Measurements from ENCODE around the gene PPP4R4. TPM values are rescaled to one million over a fixed set of nuclear protein-coding genes. Genes with fewer than 3 reads are reported as not detected.
"Not testable (repeated sequence)": the region's sequence is repeated elsewhere in the genome, so short reads cannot be mapped to it uniquely, and the experiment has no call there.

Gene PPP4R4
- total RNA-seq, 1 experiment from 2014 or later: 0.88 TPM

GRCh38 chr14:94213741-94214140, 39.6 kb downstream of the PPP4R4 start:
- TF ChIP-seq CTCF (conservative IDR thresholded peaks at IDR 0.05; ENCODE audit: low read depth, low read length) (no peak), EZH2 (IDR thresholded peaks at IDR 0.05; ENCODE audit: borderline replicate concordance, low read depth, low read length, poor library complexity, severe bottlenecking) (no peak)
- Histone ChIP-seq H3K27ac (ENCODE audit: low read depth, low read length, poor library complexity, severe bottlenecking) (no peak overlapping the region), H3K36me3 (ENCODE audit: insufficient read depth, low read length, poor library complexity, severe bottlenecking) (no peaks in the 10 kb centered on the region), H3K4me1 (ENCODE audit: insufficient read depth, low read length, poor library complexity, severe bottlenecking) (no peaks in the 10 kb centered on the region), H3K9me3 (ENCODE audit: low read depth, low read length, poor library complexity, severe bottlenecking) (no peaks in the 10 kb centered on the region), H3K4me3 (ENCODE audit: low read depth, low read length, poor library complexity, severe bottlenecking) (no peak overlapping the region), H3K27me3 (replicated peaks; ENCODE audit: insufficient read depth, low read depth, low read length, poor library complexity) (no peaks in the 10 kb centered on the region)
- intact Hi-C loops (cut with micrococcal nuclease; ENCODE audit: unreplicated experiment): no loop called here
- CTCF ChIA-PET: no interaction called here
- POLR2A ChIA-PET (ENCODE audit: low non-redundant PET): no interaction called here
- BruUV-seq (replicated peaks): no TSS peak
- DNase-seq (ENCODE audit: low spot score): no peak

- no peaks in the 10 kb centered on the region for H3K27me3 ChIP-seq (replicated peaks; ENCODE audit: insufficient read depth, low read depth, low read length, poor library complexity)
- TF ChIP-seq EZH2 (IDR thresholded peaks at IDR 0.05; ENCODE audit: borderline replicate concordance, low read depth, low read length, poor library complexity, severe bottlenecking) (no peak), CTCF (conservative IDR thresholded peaks at IDR 0.05; ENCODE audit: low read depth, low read length) (no peak)
- no peak for DNase-seq (ENCODE audit: low spot score)
- H3K4me1 ChIP-seq (ENCODE audit: insufficient read depth, low read length, poor library complexity, severe bottlenecking): no peaks in the 10 kb centered on the region
- peaks cover 9% of the 10 kb centered on the region for H3K9me3 ChIP-seq (ENCODE audit: low read depth, low read length, poor library complexity, severe bottlenecking)
- H3K36me3 ChIP-seq (ENCODE audit: insufficient read depth, low read length, poor library complexity, severe bottlenecking): no peaks in the 10 kb centered on the region
- H3K4me3 ChIP-seq (ENCODE audit: low read depth, low read length, poor library complexity, severe bottlenecking): no peak overlapping the region
- CTCF ChIA-PET: no interaction called here
- BruUV-seq (replicated peaks): no TSS peak
- intact Hi-C loops (cut with micrococcal nuclease; ENCODE audit: unreplicated experiment): no loop called here
- no peak overlapping the region for H3K27ac ChIP-seq (ENCODE audit: low read depth, low read length, poor library complexity, severe bottlenecking)
- POLR2A ChIA-PET (ENCODE audit: low non-redundant PET): no interaction called here
Measured at GRCh38 chr14:94217116-94217515, 43.0 kb downstream of the PPP4R4 start.

GRCh38 chr14:94218198-94218886, 44.2 kb downstream of the PPP4R4 start:
- intact Hi-C loops (cut with micrococcal nuclease; ENCODE audit: unreplicated experiment); CTCF ChIA-PET; POLR2A ChIA-PET (ENCODE audit: low non-redundant PET); H3K4me3 ChIP-seq (ENCODE audit: low read depth, low read length, poor library complexity, severe bottlenecking); H3K27ac ChIP-seq (ENCODE audit: low read depth, low read length, poor library complexity, severe bottlenecking); H3K4me1 ChIP-seq (ENCODE audit: insufficient read depth, low read length, poor library complexity, severe bottlenecking); H3K27me3 ChIP-seq (replicated peaks; ENCODE audit: insufficient read depth, low read depth, low read length, poor library complexity); DNase-seq (ENCODE audit: low spot score); BruUV-seq (replicated peaks); H3K36me3 ChIP-seq (ENCODE audit: insufficient read depth, low read length, poor library complexity, severe bottlenecking): not testable (repeated sequence)
- H3K9me3 ChIP-seq (ENCODE audit: low read depth, low read length, poor library complexity, severe bottlenecking): peaks cover 13% of the 10 kb centered on the region

GRCh38 chr14:94224040-94224439, 49.9 kb downstream of the PPP4R4 start:
- POLR2A ChIA-PET (ENCODE audit: low non-redundant PET): no interaction called here
- CTCF ChIA-PET: no interaction called here
- intact Hi-C loops (cut with micrococcal nuclease; ENCODE audit: unreplicated experiment): no loop called here

More at GRCh38 chr14:94224040-94224439, 49.9 kb downstream of the PPP4R4 start:
- peaks cover 9% of the 10 kb centered on the region for H3K4me1 ChIP-seq (ENCODE audit: insufficient read depth, low read length, poor library complexity, severe bottlenecking)
- no peaks in the 10 kb centered on the region for H3K27me3 ChIP-seq (replicated peaks; ENCODE audit: insufficient read depth, low read depth, low read length, poor library complexity)
- DNase-seq (ENCODE audit: low spot score): no peak
- peaks cover 13% of the 10 kb centered on the region for H3K9me3 ChIP-seq (ENCODE audit: low read depth, low read length, poor library complexity, severe bottlenecking)
- no peaks in the 10 kb centered on the region for H3K36me3 ChIP-seq (ENCODE audit: insufficient read depth, low read length, poor library complexity, severe bottlenecking)
- H3K4me3 ChIP-seq (ENCODE audit: low read depth, low read length, poor library complexity, severe bottlenecking): no peak overlapping the region
- BruUV-seq (replicated peaks): no TSS peak
- H3K27ac ChIP-seq (ENCODE audit: low read depth, low read length, poor library complexity, severe bottlenecking): no peak overlapping the region
- TF ChIP-seq EZH2 (IDR thresholded peaks at IDR 0.05; ENCODE audit: borderline replicate concordance, low read depth, low read length, poor library complexity, severe bottlenecking) (no peak), CTCF (conservative IDR thresholded peaks at IDR 0.05; ENCODE audit: low read depth, low read length) (no peak)
